HG03354 (cell line): ENCODE measurements around the gene UBAP2L.
"Not testable (repeated sequence)": the region's sequence is repeated elsewhere in the genome, so short reads cannot be mapped to it uniquely, and the experiment has no call there.

ENCODE experiments used
- ATAC-seq: cut with Tn5 transposase; IDR thresholded peaks from one replicate; pipeline ENCODE4 v1.9.1; 2021; ENCODE audit warnings: mild to moderate bottlenecking; ENCODE audit not compliant: unreplicated experiment, poor library complexity, severe bottlenecking

The UBAP2L gene

DNA sequence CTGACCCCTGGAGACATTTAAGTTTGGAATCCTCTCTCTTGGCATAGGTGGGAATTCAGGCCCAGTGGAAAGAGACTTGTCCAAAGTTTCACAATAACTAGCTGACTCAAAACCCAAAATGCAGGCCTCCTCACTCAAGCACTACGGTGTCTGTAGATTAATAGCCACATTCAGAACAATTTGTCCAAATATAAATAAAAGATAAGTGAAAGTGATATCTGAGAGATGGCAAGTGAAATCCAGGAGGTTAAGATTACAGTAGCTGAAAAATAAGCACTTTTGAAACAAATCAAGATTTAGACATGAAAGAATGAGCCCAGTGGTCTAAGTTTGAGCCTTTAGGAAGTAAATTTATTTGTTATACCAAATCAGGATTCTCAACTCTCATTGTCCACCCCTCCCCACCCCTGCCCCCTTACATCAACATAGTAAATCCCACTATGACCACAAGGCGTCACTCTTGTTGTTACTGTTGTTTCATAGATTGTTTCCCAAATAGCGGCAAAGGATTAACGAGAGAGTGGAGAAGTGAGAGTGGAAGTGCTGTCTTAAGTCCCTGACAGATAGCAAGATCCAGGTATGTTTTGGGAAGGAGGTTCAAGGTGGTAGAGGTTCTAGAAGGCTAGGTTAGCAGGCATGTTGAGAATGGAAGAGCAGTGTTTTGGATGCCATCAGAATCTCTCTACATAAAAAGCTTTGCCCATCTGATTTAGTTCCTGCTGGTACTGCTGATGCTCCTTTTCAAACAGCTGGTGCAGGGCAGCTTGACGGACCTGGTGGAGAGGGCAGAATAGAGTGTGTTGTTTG, 21.8 kb upstream of the UBAP2L start:
- no peak for ATAC-seq

DNA sequence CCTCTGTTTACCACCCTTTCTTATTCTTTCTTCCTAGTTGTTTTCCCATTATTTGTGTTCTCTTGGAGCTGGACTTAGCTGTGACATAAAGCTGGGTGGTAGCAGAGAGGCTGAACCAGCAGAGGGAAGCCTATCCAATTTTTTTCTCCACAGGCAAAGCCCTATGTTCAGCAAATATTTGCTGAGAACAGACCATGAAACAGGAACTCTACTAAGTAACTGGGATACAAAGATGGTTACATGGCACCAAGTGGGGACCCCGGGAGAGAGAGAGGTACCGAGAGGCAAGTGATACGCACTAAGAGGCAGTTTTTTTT, 21.2 kb upstream of the UBAP2L start:
- ATAC-seq = no peak

DNA sequence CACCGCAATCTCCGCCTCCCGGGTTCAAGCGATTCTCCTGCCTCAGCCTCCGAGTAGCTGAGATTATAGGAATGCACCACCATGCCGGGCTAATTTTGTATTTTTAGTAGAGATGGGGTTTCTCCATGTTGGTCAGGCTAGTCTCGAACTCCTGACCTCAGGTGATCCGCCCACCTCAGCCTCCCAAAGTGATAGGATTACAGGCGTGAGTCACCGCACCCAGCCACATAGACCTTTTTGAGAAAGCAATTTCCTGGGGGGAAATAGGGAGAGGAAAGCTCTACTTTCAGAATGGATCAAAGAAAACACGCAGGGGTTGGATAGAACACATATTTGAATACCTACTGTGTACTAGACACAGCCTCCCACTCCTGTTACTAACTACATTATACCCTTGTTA, 15.0 kb upstream of the UBAP2L start:
- ATAC-seq = not testable (repeated sequence)

DNA sequence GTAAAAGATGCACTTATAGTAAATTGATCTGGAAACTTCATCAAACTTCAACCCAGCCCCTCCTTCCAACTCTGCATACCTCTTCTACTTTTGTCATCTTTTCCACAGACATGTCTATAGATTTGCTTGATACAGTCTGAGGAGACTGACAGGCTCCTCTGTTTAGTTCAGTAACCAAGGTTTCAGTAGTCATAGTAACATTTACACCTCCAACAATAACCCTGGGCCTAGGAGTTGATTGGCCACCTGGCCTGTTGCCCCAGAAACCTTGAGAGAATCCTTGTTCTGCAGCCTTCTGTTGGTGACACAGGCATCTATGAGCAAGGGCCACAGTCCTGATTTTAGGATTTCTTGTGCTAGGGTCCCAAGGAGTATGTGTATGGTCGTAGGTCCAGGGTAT, 14.6 kb upstream of the UBAP2L start, which contains the start of gene CFAP141:
Gene CFAP141, minus strand, starts transcription at position 138 of the 400 bp plus-strand sequence. Its CDS starts 26 bp downstream, at position 112.
- ATAC-seq = no peak

DNA sequence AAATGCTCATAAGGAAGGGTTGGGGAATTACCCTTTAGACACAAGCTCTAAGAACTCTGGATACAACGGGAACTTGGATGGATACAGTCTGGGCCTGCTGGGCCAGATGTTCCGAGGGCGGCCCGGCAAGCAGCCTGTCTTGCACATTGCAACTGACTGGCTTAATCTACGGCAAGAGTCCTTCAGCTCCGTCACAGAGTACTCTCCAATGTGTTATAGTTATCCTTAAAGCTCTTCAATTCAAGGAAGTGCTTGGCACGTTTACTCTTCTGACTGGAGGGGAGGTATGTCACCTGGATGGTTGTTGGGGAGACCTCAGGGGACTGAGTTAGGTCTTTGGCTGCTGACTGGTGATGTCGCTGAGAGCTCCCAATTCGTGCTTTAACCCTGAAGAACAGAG, 13.5 kb upstream of the UBAP2L start:
- ATAC-seq = no peak

DNA sequence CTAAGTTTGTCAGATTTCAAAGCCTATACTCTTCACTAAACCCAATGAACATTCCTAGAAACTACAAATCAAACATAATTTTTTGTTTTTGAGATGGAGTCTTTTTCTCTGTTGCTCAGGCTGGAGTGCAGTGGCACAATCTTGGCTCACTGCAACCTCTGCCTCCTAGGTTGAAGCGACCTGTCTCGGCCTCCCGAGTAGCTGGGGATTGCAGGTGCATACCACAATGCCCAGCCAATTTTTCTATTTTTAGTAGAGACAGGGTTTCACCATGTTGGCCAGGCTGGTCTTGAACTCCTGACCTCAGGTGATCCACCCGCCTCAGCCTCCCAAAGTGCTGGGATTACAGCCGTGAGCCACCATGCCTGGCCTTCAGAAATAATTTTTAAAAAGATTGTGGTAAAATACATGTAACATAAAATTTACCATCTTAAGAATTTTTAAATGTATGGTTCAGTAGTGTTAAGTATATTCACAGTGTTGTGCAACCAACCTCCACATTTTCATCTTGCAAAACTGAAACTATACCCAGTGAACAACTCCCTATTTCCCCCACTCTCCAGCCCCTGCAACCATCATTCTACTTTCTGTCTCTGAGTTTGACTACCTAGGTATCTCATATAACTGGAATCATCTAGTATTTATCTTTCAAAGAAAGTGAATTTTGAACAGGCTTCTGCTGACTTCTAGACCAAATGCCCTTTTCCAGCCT, 11.9 kb upstream of the UBAP2L start:
- no peak for ATAC-seq

DNA sequence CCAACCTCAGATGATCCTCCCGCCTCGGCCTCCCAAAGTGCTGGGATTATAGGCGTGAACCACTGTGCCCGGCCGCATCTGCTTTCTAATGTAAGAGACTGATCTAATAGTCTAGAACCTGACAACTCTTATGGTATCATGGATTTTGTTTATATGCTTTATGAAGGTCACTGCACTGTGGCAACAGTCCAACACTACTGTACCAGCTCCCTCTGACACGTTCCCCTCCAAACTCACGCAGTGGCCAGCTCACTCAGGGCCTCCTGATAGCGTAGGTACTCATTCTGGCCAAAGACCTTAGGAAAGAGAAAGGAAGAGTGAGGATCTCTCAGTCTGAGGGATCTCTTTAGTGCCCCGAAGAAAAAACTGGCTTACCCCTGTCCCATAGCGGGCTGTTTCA, 8.7 kb upstream of the UBAP2L start:
- no peak for ATAC-seq

DNA sequence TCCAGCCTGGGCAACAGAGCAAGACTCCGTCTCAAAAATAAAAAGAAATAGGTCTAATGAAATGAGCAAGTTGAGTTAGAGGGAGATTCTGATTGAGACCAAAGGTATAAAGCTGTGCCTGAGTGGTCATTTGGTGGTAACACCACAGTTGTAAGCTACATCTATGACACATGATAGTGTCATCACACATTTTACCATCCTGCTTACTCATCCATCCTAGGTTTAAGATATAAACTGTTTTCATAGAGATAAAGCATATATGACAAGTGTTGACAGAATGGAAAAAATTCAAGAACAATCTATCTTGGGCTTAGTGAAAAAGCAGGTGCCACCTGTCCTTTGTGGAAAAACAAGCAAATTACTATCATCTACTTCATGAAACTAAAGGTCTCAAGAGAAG, 7.5 kb upstream of the UBAP2L start:
- no peak for ATAC-seq

DNA sequence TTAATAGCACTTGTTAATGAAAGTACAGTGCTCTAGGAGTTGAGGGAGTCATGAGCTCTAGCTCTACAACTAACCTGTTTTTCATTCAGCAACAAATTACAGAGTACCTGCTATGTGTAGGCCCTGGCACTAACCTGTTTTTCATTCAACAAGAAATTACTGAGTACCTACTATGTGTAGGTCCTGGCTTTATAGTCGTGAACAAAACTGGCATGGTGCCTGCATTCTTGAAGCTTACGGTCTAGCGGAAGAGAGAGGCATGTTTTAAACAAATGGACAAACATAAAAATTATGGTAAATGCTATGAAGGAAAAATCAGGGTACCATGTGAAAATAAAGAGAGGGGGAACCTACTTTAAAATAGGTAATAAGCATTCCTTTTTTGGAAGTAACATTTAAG, 2.2 kb upstream of the UBAP2L start:
- no peak for ATAC-seq

DNA sequence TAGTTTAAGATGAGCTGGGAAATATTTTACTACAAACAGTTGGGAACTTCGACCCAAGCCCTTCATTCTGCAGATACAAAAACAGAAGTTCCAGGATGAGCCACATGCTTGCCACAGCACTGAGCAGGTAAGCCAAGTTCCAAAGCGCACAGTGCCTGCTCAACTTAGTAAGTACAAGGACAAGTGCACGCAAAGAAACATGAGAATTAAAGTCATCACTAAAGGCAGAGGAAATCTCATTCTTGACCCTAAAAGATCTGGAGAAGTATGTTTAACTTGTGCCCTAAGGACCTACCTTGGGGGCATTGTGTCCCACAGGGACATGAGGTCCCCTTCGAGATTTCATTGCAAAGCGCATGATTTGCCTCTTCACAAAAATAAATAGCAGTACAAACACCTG, 1.2 kb upstream of the UBAP2L start:
- no peak for ATAC-seq

DNA sequence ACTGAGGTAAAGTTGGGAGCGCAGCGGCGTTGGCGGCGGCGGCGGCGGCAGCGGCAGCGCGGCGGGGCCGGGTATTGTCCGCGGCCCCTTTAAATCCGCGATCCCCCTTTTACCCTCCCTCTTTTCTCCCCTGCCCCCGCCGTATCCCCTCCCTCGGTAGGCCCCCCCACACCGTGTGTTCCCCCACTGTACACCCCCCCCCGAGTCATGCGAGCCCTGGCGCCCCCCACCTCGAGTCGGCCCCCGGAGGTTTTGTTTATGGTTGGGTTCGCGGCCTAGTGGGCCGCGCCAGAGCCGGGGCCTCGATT, 169 bp downstream of the UBAP2L start:
- no peak for ATAC-seq

DNA sequence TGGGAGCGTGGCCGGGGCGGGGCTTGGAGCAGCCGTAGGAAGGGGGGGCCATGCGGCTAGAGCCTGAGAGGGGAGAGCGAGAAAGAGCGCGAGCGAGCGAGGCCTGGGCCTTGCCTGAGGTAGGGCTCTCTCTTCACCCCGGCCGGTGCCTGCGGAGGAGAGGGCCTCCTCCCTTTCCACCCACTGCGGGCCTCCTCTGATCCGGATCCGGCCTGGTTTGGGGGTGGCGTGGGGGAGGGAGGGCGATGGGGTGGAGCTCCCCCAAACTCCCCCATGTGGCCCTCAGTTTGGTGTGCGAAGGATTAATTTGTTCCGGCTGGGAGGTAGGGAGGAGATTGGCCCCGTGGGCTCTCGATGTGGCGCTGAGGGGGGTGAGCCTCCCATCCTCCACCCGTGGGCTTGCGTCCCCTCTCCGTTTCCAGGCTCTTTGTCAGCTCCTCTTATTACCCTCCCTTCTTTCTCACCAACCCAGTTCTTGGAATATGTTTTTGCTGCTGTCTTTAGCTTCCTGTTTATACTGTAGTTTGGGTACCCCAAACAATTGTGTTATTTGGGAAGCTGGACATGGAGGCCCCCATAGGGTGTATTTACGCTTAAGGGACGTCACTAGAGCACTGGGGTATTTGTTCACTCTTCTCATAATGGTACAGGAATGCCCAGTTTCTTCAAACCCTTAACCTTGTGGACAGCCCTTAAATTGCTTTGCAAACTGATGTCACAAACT, 685 bp downstream of the UBAP2L start:
- peak; percentile 25 for ATAC-seq

DNA sequence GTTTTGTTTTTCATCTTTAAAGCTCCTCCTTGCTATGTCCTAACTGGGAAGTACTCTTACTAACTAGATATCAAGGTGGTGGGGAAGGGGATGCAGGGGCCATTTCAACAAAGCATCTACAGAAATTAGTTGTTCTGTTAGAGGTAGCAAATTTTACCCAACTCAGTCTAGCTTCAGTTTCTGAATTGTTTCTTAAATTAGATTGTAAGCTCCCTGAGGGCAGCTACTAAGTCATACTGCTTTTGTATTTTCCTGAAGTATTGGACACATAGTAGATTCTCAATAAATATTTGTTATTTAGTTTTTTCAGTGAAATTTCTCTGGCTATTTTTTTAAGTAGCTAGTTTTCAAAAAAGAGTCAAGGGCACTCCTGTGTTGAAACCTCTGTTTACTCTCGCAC, 1.8 kb downstream of the UBAP2L start:
- no peak for ATAC-seq

DNA sequence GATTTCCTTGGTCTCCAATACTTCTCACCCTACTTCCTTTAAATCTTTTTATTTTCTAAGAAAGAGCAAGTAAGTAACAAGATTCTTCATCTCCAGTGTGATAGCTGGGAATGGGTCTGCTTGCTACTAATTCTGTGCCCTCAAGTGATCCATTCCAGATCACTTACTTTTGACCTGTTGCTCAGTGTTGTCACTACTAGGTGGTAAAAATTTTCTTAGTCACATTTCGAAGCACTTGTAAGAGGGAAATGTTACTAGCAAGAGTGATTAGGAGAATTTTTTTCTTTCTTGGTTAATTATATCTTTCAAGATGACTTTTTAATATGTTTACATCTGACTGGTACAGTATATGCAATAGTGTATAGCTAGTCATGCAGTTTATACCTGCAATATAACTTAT, 2.2 kb downstream of the UBAP2L start:
- no peak for ATAC-seq

DNA sequence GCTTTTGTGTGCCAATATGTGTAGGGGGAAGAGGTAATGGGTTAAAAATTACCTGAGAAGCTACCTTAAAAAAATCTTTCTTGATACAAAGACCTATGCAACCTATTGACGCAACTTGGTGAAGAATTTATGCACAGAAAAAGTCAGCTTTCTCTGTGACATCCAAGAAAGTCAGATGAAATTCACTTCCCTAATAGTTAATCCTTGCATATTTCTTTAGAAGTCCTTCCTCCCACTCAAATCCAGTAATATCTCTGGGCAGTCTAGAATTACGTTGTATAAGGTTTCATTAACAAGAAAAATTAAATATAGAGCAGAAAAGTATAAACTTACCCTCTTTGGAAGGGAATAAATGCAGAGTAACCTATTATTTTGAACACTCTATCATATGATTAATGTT, 2.9 kb downstream of the UBAP2L start:
- no peak for ATAC-seq

DNA sequence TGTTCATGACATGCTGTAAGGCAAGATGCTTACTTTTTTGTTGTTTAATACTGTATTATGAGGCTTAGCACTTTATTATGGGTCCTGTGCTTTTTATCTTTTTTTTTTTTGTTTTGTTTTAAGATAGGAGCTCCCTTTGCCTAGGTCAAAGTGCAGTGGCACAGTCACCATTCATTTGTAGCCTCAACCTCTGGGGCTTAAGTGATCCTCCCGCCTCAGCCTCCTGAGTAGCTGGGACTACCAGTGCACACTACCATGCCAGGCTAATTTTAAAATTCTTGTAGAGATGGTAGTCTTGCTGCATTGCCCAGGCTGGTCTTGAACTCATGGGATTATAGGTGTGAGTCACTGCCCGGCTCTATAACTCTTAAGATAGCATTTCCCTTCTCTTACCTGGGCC, 4.6 kb downstream of the UBAP2L start:
- ATAC-seq = no peak

DNA sequence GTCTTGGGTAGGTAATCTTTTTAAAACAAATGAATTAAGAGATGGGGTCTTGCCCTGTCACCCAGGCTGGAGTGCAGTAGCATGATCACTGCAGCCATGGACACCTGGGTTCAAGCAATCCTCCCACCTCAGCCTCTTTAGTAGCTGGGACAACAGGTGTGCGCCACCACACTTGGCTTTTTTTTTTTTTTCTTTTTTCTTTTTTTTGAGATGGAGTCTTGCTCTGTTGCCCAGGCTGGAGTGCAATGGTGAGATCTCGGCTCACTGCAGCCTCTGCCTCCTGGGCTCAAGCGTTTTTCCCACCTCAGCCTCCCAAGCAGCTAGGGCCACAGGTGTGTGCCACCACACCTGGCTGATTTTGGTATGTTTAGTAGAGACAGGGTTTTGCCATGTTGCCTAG, 10.4 kb downstream of the UBAP2L start:
- not testable (repeated sequence) for ATAC-seq

DNA sequence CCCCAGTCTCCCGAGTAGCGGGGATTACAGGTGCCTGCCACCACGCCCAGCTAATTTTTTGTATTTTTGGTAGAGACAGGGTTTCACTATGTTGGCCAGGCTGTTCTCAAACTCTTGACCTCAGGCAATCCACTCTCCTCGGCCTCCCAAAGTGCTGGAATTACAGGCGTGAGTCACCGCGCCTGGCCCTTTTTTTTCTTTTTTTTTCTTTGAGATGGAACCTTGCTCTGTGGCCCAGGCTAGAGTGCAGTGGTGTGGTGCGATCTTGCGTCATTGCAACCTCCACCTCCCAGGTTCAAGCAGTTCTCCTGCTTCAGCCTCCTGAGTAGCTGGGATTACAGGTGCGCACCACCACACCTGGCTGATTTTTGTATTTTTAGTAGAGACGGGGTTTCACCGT, 12.4 kb downstream of the UBAP2L start:
- ATAC-seq = not testable (repeated sequence)

DNA sequence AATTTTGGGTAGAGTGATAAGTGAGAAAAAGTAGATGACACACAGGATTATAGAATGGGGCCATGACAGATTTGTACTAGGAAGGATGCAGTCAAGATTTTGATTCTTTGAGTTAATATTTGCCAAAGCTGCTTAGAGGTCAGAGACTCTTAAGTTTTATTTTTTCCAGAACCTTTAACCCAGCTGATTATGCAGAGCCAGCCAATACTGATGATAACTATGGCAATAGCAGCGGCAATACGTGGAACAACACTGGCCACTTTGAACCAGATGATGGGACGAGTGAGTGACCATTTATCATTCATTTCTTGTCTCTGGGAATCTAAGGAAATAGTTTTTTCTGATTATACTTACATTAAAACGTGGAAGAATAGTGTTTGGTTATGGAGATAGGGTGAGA, 16.1 kb downstream of the UBAP2L start:
- ATAC-seq = no peak

DNA sequence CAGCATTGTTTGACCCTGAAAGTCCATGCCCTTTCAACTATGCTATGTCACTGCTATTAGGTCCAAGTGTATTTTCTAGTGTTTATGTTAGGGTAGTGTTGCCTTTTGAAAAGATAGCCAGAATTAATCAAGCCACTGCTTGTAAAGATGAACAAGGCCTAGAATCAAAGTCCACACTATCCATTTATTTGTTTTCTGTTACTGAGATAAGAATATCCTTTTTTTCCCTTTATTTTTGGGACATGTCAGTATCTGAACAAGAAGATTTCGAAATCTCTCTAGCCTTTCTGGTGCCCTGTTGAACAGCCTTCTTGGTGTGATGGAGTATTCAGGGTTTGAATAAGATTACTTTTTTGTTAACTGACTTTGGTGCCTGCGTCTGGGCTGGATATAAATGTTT, 16.7 kb downstream of the UBAP2L start:
- no peak for ATAC-seq

DNA sequence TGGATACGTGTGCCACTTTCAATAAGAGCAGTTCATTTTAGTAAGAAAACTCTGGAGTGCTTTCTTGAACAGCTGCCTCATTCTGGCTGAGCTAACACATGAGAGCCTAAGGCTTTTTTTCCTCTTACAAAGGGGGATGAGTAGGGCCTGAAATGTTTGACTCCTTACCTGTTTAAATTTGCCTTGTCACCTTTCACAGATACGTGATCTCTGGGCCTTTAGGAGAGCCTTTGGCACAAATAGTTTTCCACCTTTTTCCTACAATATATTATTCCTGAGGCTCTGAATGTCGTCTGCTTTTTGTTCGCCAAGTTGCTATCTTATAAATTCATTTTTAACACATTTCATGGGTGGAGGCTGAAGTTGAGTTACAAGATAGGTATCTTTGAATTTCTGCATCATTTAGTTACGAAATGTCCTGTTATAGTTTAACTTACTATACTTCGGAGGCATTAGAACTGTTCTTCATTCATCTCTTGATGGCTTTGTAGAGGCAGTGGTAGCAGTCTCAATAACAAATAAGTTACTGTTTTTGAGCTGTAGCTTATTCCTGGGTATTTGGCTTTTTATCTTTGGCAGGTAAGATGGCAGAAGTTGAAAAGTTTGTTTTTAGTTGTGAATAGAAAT, 17.2 kb downstream of the UBAP2L start:
- no peak for ATAC-seq
